Measurements from ENCODE around the gene SPIRE2.

Gene SPIRE2

DNA sequence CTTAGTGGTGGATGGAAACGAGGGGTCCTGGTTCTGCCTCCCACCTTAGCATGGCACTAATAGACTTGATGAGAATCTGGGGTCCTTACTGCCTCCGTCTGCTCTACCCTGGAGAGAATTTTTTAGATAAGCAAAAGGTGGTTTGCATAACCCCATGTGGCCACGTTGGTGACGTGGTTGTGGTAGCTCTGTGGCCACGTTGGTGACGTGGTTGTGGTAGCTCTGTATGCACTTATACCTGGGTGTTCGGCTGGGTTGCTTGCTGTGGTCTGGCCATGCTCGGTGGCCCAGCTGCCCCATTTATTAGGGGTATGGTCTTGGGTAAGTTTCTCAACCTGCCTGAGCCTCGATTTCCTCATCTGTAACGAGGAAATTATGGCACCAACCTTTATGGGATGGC, 13.0 kb downstream of the SPIRE2 start:
- TF ChIP-seq, protein P1, sequence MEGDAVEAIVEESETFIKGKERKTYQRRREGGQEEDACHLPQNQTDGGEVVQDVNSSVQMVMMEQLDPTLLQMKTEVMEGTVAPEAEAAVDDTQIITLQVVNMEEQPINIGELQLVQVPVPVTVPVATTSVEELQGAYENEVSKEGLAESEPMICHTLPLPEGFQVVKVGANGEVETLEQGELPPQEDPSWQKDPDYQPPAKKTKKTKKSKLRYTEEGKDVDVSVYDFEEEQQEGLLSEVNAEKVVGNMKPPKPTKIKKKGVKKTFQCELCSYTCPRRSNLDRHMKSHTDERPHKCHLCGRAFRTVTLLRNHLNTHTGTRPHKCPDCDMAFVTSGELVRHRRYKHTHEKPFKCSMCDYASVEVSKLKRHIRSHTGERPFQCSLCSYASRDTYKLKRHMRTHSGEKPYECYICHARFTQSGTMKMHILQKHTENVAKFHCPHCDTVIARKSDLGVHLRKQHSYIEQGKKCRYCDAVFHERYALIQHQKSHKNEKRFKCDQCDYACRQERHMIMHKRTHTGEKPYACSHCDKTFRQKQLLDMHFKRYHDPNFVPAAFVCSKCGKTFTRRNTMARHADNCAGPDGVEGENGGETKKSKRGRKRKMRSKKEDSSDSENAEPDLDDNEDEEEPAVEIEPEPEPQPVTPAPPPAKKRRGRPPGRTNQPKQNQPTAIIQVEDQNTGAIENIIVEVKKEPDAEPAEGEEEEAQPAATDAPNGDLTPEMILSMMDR (conservative IDR thresholded peaks at IDR 0.05), result no peak
- no peak overlapping the region for H3K27ac ChIP-seq

DNA sequence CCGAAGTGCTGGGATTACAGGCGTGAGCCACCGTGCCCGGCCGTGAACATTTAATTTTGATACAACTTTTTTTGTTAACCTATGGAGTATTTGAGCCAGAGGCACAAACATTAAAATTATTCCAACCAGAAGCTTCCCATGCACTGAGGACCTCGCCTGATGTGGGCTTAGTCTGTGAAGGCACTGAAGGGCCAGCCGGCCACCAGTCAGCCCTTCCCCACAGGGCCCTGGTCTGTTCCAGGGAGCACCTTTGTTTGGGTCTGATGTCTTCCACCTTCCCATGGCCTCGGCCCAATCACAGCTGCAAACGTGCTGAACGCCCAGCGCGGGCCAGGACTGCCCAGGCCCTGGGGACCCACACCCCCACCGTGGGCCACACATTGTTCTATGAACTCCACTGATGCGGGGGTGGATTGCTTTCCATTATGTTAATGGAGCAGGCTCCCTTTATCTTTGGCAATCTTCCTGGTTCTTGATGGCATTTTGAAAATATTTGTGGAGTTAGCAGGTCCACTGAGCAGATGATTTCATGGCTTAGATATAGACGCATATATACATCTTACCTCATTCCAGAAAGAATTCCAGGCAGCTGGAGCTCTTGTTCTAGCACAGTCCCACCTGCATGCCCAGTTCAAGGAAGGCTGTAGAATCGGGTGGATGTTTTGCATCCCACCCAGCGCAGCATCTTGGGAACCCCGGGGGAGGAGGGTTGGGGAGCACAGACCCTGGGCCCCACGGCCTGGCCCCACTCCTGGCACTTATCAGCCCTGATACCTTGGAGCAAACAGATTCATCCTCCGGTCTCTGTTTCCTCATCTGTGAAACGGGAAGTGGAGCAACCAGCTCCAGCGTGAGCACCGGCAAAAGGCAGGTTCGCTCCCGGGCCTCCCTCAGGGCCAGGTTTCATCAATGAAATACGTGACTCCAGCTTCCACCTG, 14.5 kb downstream of the SPIRE2 start:
- TF ChIP-seq, protein P1 (conservative IDR thresholded peaks at IDR 0.05), result no peak
- 0 out of 2 replicates have a peak overlapping the region, but pooled peaks have one; percentile 15 for H3K27ac ChIP-seq

DNA sequence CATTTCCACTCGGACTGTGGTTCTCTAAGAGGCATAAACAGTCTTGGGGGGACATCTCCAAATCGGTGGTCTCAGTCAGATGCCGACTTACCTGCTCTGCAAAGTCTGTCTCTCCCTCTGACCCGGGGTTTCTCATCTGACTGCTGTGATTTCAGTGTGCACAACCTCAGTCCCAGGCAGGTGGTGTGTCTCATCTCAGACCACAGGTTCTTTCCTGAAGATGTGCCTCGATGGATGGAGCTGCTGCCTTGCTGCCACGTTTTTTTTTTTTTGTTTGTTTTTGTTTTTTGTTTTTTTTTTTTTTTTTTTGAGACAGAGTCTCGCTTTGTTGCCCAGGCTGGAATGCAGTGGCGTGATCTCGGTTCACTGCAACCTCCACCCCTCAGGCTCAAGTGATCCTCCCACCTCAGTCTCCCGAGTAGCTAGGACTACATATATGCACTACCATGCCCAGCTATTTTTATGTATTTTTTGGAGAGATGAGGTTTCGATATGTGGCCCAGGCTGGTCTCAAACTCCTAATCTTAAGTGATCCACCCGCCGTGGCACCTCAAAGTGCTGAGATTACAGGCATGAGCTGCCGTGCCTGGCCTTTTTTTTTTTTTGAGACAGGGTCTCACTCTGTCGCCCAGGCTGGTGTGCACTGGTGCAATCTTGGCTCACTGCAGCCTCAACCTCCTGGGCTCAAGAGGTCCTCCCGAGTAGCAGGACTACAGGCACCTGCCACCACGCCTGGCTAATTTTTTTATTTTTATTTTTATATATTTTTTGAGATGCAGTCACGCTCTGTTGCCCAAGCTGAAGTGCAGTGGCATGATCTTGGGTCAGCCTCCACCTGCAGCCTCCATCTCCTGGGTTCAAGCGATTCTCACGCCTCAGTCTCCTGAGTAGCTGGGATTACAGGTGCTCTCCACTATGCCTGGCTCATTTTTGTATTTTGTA, 15.4 kb downstream of the SPIRE2 start:
- TF ChIP-seq, protein P1 (conservative IDR thresholded peaks at IDR 0.05), result no peak
- no peak overlapping the region for H3K27ac ChIP-seq

DNA sequence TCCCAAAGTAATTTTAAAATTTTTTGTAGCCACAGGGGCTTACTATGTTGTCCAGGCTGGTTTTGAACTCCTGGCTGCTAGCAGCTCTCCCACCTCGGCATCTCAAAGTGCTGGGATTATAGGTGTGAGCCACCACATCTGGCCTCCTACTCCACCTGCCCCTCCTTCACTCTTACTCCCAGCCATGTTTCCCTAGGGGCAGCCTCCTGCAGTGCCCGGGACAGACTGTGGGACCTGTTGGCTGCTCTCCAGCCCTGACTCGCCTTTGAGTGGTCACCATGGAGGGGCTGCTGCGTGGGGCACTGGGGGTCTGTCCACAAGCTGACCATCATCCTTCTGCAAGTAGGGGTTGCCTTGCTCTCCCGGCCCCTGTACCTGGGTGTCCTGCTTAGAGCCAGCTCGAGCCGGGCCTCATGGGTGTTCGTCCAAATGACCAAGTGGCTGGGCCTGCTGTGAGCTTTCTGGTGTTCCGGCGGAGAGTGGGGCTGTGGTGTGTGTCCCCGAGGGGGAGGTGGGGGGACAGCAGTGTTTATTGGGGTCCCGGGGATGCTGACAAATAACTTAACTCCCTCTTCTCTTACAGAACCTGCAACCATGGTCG, 16.6 kb downstream of the SPIRE2 start:
- TF ChIP-seq, protein P1 (conservative IDR thresholded peaks at IDR 0.05), result no peak
- H3K27ac ChIP-seq, result no peak overlapping the region

DNA sequence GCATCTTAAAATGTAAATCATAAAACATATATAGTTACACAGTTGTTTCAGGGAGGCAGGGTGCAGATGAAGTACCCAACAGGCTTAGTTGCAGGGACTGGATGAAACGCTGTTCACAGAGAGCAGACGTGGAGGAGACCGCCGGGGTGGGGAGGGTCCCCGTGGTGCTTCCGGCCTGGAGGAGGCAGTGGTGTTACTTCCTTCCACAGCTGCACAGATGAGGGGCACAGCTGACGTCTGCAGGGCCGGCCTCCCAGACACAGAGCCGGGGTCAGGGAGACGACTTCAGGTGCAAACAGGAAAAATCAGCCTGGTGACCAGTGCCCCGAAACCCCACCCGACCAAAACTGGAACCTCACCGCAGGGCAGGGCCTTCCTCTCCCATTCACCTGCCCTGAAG, 17.1 kb downstream of the SPIRE2 start:
- H3K27ac ChIP-seq, result no peak overlapping the region
- TF ChIP-seq, protein P1 (conservative IDR thresholded peaks at IDR 0.05), result no peak

DNA sequence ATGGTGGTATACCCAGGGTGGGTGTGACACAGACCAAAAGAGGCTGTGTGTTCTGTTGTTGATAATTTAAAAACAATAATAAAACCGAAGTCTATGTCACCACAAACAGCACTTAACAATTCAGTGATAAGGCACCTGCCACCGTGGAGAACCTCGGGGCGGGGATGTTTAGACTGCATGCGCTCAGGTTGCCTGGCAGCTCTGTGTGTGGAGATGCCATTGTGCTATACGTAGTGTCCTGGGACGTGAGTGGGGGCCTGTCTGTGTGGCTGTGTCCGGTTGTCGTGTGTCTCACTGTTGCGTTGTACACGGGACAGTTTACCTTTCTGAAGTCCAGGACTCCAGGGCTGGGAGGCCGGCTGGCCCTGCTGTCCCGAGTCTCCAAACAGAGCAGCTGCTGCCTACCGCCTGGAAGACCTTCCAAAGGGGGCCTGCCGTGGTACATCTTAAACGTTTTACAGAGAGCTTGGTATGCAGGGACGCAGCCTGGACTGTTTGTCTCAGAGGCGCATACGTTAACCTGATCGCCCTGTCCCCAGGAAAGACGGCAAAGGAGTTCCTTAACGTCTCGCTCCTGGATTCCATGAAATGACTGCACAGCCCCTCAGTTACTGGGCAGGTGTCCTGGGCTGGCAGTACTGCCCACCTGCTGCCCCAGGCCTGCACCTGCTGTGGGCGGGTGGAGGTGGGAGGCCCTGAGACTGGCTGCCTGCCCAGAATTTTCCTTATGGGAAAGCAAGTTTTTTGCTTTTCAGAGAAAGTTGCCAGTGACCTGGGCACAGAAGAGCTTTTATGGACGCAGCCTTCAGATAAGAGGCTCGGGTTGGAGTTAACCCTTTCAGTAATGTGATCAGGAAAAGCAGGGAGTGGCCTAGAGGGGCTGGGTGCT, 19.0 kb downstream of the SPIRE2 start:
- TF ChIP-seq, protein P1 (conservative IDR thresholded peaks at IDR 0.05), result no peak
- no peak overlapping the region for H3K27ac ChIP-seq
